Fibroblast of gingiva (primary cell): ENCODE results near the gene TNIK.

Experiments used
- DNase-seq: peaks from one replicate; pipeline ENCODE4 v3.0.0-alpha.2; 2011; ENCODE audit warnings: low read depth

TNIK gene

DNA sequence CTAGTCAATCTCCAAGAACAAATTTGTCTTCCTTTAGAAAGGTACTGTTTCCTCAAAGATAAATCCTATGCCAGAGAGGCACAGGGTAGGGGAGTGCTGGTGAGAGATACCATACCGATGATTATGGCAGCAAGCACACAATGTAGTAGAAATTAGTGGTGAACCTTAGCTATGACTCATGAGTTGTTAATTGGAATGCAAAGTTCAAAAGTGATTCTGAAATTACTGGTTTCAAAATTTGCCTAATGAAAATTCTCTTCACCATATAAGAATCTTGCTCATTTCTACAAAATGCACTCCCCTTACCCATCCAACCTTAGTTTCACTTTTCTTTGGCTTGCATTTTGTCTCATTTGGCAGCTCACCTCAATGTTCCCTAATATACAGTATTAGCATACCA lies 294.2 kb downstream of the TNIK start:
- DNase-seq = no peak

DNA sequence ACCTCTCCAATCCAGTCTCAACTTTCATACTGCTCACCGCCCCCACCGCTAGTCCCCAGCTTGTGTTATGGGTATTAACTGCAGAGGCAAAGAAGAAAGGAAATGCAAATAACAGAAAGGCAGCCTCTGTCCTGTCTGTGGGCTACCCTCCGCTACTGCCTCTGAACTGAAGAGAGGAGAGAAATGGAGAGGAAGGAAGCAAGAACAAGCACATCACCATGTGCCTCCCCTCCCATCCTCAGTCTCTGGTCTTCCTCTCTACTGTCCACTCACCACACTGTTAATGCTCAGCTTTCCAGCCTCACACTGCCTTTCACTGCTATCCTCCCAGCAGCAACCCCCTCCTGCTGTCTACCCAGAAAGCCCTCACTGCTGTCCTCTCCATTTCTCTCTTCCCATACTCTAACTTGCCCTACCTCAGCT lies 294.7 kb downstream of the TNIK start:
- DNase-seq = no peak

DNA sequence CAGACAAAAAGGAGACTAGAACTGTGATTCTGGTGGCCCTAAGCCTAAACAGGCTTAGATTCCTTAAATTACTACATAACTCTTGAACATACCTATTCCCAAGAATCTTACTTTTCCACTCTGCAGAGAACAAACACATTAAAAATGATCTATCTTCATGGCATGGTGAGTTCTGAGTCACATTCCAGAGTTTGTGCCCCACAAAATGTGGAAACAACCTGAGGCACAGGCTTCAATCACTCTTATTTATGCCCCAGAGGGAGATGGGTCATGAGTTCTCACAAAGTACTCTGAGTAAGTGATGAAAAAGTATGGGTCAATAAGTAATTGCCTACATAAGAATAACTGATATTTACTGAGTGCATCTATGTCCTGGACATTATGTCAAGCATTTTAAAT lies 296.1 kb downstream of the TNIK start:
- no peak for DNase-seq

DNA sequence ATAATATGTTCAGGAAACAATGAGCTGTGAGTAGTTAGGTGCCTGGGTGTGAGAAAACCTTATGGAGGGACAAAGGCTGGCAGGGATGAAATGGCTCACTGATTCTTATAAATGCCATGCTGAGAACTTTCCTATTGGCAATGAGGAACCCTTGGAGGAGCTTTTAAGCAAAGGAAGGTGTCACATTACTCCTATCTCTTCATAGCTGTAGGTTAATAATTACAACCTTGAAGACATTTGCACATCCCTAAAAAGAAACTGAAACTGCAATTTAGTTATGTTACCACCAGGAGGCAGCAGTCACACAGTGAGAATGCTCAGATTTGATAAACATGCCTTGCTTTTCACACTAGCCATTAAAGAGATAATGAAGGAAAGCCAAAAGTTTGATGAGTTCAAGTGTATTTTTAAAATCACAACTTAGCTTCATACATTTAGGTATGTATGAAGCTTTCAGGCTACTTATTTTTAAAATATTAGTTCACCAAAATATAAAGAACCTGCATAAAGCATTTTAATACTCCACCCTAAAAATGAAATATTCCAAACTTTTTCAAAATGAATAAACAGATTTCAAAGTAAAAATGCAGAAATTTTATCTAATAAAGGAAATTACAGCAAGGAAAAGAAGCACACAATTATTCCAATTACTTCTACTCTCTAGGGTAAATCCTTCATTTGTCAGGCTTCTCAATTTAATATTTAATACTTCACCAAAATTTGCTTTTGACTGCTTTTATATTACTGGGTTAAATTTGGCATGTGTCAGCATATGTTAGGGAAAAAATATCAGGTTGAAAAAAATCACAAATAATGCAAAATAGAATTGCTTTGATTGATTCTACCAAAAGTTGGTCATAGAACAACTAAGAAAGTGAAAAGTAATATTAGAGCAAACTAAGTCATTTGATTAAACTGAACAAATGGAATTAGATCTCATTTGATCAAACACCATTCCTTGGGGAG lies 296.8 kb downstream of the TNIK start:
- no peak for DNase-seq

DNA sequence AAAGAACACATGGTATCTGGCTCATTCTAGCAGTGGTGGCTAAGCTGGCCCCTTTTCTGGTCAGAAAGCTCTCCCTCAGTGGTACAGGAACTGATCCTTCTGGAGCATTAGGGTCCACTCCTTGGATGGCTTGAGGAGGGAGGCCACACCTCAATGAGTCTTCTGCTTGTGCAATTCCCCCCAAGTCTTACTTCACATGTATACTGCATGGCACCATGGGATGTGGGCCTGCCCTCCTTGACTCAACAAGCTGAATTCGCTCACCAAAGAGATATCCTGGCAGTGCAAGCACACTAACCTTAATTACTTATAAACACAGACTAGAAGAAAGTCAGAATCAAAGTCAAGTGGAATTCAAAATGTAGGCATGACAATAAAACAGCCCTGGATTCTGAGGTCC lies 299.9 kb downstream of the TNIK start:
- no peak for DNase-seq

DNA sequence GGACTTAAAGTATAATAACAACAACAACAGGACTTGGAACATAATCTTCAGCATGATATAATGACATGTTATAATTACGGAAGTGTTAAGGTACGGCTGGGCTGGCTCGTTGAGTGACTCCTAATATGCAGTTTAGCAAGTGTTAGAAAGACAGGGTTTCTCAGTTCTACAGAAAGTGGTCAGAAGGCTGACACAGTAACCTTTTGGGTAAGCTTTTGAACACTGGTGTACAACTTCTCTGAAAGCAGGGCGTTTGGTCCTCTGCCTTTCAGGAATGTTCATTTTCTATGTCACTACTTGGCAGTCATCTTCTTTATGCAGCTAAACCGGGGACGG lies 300.4 kb downstream of the TNIK start:
- no peak for DNase-seq

DNA sequence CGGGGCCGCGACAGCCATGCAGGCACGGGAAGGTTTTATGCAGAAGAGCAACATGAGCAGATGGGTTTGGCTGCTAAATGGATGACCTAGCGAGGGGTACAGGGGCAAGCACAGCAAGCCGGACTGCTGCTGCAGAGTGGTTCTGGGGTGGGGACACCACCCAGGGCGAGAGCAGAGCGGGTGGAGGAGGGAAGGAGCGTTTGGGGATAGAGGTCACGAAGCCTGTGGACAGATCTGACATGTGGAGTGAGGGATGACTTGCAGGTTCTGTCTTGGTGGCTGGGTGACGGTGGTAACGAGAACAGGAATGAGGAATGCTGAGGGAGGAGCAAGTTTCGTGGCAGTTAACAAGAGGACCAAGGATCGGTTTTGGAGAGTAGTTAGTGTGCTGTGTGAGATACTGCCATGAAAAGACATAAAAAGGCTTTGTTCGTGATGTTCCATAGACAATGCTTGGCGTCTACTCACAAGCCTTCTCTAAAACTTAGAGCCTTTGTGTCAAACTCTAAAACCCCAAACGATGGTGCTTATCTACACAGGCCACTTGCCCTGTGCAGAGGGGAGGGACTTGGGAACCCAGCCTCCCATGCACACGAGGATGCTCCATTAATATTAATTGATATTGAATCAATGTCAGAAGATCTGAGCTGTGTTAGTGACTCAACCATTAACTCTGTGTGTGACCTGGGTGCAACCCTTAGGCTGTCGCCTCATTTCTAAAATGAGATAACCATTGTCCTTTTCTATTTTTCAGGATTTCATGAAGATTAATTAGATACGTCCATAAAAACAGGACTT lies 301.0 kb downstream of the TNIK start:
- DNase-seq = no peak

DNA sequence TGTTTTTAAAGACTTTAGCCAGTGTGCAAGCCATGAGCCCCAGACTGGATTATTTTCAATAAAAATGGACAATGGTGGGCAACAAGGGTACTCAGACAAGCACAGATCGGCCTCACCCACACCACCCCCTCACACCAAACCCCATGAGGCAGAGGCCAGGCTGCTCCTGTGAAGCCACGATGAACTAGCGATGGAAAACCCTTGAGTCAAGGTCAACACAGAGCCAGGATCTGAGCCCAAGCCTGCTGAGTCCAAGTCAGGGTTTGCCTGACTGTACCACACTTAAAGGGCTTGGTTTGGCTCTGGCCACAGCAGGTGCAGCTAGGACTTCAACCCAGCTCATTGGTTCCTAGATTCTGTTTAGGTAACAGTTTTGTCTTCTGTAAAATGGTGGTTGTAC lies 302.2 kb downstream of the TNIK start:
- DNase-seq = no peak

DNA sequence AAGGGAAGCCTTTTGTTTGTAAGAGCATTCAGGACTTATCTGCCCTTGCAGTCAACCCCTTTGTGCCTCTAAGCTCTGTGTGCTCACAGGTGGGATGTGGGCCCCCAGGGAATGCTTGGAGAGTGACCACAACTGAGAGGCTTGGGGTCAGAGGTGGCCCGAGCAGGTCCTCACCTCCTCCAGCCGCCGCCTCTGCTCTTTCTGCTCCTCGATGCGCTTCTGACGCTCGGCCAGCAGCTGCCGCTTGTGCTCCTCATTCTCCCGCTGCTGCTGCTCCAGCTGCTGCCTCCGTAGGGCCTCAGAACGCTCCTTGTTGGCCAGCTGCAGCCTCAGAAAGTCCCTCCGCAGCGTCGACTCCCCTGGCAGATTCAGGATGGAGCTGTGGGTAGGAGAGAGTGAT lies 302.9 kb downstream of the TNIK start:
- DNase-seq = no peak

DNA sequence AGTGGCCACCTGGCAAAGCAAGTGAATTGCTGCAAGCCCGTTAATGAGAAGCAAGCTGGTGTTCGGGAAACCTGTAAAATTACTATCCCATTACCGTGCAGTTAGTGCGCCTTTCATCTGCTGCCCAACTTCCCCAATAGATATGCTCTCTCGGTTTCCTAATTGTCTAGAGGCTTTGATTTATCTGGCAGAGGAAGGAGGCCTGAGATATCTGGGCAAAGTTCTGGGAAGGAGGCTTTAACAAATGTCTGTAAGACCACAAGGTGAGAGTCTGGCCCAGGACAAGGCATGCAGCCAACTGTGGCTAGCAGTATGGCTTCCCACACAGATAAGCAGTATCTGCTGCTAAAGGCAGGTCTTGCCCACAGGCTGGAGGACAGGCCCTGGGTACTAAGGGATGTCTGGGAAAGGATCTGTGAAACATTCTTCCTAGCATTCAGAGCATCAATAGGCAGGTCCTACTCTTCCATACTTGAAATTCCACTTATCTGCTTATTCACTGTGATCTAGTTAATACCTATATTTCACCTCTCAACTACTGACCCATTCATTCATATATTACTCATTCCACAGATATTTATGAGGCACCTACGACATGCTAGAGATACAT lies 303.7 kb downstream of the TNIK start:
- DNase-seq = no peak

DNA sequence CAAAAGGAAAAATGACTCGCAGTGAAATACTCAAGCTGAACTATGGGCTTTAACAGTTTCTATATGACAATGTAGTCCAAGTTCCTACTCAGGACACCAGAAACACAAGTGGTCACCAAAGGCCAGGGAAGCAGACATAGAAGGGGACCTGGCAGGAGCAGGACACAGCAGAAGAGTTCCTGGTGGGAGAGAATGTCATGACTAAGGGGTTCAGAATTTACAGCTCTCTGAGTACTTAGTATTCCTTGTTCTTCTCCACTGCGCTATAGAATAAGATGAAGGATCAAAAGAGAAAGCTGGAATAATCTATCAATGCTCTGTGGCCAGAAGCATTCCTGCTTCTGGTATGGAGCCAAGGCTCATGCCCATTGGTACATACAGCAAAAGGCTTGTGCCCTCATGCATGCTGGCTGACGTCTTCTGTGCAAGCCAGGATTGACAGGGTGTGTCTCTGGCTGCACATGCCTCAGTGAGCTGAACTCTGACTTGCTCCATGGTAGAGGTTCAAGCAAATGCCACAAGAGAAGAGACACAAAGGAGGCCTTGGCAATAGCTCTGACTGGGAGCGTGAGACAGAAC lies 305.0 kb downstream of the TNIK start:
- no peak for DNase-seq

DNA sequence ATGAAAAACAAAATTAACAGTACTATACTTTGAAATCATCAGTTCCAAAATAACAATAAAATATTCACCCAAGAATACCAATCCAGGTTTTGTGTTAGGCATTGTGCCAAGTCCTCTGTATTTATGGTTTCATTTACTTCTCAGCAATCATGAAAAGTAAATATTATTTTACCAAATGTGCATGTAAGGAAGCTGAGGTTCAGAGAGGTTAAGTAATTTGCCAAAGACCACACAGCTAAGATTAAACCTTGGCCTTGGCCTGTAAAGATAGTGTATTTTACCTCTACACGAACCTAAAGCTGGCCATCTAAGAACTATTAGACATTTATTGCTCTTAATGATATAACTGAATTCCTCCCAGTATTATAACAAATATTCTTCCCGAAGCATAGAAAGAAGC lies 309.3 kb downstream of the TNIK start:
- DNase-seq = no peak

DNA sequence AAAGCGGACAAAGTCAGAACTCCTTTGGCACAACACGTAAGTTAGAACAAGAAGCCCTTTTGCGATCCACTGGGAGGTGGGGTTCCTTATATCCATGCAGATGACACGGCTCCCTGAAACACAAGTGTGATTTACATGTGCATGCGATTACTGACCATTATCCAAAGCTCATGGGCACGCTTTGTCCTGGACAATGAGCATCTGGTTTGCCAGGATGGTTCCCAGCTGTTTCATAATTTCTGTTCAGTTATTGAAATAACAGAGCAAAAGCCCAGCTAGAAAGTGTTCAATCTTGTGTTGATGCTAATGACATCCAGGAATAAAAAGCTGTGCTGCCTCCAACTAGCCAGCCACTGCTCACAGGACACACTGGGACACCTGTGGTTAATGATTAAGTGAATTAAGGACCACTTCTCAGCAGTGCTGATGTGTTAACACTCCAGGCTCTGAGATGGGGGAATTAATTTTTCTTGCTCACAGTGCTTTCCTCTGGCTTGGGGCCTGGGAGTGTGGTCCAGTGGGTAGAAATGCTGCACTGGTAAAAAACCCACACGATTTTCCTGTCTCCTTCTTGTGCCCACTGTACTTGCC lies 310.6 kb downstream of the TNIK start:
- no peak for DNase-seq

DNA sequence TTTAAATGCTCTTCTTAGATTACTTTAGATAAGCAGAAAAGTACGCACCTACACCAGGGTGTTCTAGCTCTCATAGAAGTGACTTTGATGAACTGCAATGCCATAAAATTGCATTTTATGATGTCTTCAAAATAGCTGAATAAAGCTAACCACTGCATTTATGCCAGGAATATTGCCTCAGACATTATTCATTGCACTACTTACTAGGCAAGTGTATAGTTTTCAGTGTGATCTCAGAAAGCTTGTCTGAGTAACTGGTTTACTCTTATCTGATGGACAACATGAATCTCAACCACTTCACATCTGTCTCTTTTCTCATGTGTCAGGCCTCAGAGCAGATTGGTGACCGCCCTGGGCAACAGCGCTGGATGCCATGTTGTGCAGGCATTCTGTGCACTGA lies 314.4 kb downstream of the TNIK start:
- no peak for DNase-seq

DNA sequence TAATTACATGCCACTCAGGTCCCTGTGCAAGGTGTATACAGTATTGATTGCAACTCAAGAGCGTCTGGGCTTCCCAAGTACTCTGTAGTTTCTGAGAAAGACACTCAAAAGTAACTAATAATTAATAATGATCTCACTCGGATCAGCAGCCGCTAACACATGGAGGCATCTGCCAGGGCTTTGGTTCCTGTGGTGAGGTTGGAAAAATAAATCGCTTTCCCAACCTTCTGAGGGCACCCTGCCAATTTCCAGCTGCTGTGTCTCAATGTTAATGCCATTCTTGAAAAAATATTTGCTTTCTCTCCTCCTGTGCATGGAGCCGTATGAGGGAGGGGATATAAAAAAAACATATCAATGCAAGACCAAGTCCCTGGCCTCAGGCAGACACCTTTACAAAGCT lies 317.2 kb downstream of the TNIK start:
- DNase-seq = peak; percentile 72

DNA sequence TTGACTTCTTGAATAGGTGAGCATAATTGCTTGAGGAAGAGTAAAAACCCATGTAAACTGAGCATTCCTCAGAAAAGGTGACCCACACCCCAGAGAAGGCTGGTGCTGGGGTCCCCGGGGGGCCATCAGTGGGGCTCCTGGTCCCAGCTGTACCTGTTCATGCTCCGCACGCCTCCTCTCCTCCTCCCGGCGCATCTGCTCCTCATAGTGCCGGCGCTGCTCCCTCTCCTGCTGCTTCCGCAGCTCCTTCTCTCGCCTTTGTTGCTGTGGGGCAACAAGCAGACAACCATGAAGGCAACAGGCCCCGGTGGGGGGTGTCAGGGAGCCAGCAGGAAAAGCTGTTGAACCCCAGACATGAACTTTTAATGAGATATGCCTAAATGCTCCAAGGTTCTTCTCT lies 320.0 kb downstream of the TNIK start:
- no peak for DNase-seq

DNA sequence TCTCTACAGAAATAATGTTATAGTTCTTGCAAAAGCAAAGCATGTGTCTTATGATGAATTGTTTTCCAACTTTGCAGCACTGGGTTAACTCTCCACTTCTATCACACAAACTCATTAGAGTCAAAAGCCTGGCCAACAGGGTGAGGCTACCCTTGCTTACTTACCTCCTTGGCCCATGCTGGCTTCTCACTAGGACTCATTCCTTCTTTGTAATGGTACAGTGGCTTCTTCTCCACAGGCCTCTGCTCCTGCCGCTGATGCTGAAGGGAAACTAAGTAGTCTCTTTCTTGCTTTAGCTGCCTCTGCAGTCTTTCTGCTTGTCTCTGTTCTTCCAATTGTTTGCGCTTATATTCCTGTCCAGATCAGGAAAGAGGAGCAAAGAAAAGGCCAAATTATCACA lies 322.2 kb downstream of the TNIK start:
- no peak for DNase-seq

DNA sequence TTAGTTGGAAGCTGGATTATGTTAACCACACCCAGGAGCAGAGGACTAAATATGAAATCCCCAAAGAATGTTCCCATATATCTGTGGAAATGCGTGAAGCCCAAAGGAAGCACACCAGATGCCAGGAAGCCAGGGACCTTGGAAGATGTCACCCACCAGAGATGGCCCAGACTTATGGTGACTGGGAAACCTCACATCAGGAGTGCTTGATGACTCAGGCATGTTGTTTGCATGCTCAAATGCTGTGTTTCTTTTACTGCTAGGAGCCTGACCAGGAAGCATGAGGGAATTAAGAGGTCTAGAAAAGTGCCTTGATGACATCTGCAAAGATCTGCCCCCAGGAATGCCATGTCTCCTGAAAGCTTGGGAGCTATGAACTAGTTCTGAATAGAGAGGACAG lies 324.7 kb downstream of the TNIK start:
- no peak for DNase-seq

DNA sequence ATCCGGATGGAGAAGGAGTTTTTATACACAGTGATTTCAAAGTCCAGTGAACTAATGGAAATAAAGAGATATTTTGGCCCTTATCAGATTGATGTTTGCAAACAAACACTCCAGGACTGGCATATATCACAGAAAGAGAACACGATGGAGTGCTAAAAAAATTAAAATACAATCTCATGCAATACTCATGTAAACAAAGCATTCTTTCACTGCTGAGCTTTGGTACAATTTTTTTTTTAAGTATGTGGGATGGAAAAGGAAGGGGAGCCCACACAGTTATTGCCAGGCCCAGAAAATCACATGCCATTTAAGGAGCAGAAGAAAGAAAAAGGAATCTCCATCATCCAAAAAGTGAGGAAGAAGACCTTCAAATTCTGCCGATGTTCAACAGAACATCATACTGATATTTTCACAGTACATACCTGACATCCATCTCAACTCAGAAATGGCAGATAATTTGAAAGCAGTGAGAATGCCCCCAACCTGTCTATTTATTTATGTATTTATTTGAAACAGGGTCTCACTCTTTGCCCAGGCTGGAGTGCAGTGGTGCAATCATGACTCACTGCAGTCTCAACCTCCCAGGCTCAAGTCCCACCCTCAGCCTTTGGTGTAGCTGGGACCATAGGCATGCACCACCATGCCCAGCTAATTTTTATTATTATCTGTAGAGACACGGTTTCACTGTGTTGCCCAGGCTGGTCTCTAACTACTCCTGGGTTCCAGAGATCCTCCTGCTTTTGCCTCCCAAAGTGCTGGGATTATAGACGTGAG lies 326.2 kb downstream of the TNIK start:
- DNase-seq = no peak

DNA sequence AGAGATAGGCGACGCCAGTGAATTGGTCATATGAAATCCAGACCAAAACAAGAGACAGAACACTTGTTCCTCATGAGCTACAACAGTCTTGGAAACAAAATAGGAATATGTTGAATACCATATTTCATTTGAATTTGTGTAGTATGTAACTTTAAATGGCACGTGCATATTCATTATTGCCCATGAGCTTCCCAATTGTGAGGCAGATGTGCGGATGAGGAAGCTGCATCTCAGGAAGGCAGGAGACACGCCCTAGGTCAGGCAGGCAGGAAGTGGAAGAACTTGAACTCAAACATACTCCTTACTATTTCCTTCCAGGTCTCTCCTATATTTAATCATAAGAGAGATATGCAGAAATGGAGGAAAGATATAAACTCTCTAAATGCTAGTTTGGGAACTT lies 326.9 kb downstream of the TNIK start:
- no peak for DNase-seq

DNA sequence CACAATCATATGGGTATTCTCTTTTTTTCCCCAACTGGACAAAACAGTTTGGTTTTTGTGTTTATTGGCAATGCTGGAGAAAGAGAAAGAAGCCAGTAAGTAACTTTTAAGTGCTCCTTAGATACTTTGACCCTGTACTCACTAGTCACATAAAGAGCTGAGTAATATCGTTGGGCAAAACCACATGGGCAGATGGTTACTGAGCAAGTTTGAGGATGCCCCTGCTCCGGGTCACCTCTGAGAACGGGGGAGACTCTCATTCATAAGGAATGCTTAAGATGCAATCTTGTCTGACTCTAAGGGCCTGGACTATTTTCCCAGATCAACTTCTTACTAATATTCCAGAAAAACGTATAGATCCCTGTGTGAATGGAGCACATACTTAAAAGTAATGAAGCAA lies 327.3 kb downstream of the TNIK start:
- DNase-seq = no peak
